ENCODE measurements around the gene IFT27.

IFT27 gene

DNA sequence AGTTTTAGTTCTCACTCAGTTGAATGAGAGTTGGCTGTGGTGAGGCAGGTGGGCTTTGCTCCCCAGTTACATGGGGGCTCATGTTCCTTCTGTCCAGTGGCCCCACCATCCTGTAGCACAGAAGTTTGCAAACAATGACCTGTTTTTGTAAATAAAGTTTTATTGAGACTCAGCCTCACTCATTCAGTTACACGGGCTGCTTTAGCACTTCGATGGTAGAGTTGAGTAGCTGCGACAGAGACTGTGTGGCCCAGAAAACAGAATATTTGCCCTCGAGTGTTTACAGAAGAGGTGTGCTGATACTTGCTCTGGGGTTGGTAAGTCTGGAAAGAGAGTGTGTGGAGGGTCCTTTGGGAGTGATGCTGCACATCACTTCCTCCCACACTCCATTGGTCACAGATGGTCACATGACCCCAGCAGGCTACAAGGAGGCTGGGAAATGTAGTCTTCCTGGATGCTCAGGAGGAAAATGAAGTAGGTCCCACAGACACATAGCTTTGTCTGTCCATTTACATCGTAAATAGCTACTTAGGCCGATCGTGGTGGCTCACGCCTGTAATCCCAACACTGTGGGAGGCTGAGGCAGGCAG is 34.6 kb downstream of the IFT27 start:
- TF ChIP-seq, protein P1, sequence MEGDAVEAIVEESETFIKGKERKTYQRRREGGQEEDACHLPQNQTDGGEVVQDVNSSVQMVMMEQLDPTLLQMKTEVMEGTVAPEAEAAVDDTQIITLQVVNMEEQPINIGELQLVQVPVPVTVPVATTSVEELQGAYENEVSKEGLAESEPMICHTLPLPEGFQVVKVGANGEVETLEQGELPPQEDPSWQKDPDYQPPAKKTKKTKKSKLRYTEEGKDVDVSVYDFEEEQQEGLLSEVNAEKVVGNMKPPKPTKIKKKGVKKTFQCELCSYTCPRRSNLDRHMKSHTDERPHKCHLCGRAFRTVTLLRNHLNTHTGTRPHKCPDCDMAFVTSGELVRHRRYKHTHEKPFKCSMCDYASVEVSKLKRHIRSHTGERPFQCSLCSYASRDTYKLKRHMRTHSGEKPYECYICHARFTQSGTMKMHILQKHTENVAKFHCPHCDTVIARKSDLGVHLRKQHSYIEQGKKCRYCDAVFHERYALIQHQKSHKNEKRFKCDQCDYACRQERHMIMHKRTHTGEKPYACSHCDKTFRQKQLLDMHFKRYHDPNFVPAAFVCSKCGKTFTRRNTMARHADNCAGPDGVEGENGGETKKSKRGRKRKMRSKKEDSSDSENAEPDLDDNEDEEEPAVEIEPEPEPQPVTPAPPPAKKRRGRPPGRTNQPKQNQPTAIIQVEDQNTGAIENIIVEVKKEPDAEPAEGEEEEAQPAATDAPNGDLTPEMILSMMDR (IDR thresholded peaks at IDR 0.05), result no peak
- TF ChIP-seq ZFX (IDR thresholded peaks at IDR 0.05; ENCODE audit: borderline replicate concordance), result no peak
- H3K27ac ChIP-seq, result no peak overlapping the region

DNA sequence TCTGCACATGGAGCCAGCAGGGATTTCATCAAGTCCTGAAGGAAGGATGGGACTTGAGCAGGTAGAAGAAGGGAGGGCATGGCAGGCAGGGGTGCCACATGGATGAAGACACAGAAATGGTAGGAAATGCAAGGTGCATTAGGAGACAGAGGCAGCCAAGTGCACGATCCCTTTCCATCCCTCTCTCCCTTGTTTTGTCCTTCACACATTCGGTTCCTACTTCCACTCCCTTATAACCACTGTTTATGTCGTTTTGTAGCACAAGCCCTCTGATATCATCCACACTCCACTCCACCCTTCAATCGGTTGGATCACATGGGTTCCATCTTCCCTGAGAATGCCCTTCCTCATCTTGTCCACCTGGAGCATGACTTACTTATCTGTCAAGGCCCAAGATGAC is 35.2 kb downstream of the IFT27 start:
- no peak for TF ChIP-seq ZFX (IDR thresholded peaks at IDR 0.05; ENCODE audit: borderline replicate concordance)
- TF ChIP-seq, protein P1 (IDR thresholded peaks at IDR 0.05), result no peak
- H3K27ac ChIP-seq, result no peak overlapping the region

- no peak for TF ChIP-seq ZFX (IDR thresholded peaks at IDR 0.05; ENCODE audit: borderline replicate concordance)
- TF ChIP-seq, protein P1 (IDR thresholded peaks at IDR 0.05), result no peak
- H3K27ac ChIP-seq, result no peak overlapping the region
Measured at GRCh38 chr22:36739185-36739584, 36.7 kb downstream of the IFT27 start.

DNA sequence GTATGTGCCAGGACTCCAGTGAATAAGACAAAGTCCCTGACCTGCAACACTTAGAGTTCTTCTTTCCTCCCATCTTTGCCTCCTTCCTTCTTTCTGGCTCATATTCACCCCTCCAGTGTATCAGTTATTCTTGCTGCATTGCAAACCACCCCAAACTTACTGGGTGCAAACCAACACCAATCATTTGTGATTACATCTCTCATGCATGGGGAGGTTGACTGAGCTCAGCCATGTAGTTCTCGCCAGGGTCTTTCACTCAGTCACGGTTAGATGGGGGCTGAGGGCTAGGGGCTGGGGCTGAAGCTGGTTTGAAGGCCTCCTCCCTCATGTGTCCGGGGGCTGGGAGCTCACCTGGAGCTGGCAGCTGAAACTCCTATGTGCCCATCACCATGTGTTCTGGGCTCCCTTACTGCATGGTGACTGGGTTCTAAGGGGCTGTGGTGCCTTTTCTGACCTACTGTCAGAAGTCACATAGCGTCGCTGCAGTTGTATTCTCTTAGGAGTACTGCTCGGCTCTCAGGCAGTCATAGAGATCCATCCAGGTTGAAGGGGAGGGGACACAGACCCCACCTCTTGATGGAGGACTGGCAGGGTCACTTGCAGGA is 37.4 kb downstream of the IFT27 start:
- TF ChIP-seq, protein P1 (IDR thresholded peaks at IDR 0.05), result no peak
- no peak for TF ChIP-seq ZFX (IDR thresholded peaks at IDR 0.05; ENCODE audit: borderline replicate concordance)
- H3K27ac ChIP-seq, result no peak overlapping the region

GRCh38 chr22:36737776-36738175 is 38.1 kb downstream of the IFT27 start:
- H3K27ac ChIP-seq, result no peak overlapping the region
- TF ChIP-seq ZFX (IDR thresholded peaks at IDR 0.05; ENCODE audit: borderline replicate concordance), result no peak
- TF ChIP-seq, protein P1 (IDR thresholded peaks at IDR 0.05), result no peak

- TF ChIP-seq, protein P1 (IDR thresholded peaks at IDR 0.05), result no peak
- no peak for TF ChIP-seq ZFX (IDR thresholded peaks at IDR 0.05; ENCODE audit: borderline replicate concordance)
- H3K27ac ChIP-seq, result no peak overlapping the region
Measured at GRCh38 chr22:36736701-36737320, 39.1 kb downstream of the IFT27 start.
